GM19455 (cell line): Measurements from ENCODE around the gene NSD1.

ENCODE experiments used
- ATAC-seq: cut with Tn5 transposase; IDR thresholded peaks from one replicate; pipeline ENCODE4 v1.9.1; 2021; ENCODE audit not compliant: unreplicated experiment

Gene NSD1

DNA sequence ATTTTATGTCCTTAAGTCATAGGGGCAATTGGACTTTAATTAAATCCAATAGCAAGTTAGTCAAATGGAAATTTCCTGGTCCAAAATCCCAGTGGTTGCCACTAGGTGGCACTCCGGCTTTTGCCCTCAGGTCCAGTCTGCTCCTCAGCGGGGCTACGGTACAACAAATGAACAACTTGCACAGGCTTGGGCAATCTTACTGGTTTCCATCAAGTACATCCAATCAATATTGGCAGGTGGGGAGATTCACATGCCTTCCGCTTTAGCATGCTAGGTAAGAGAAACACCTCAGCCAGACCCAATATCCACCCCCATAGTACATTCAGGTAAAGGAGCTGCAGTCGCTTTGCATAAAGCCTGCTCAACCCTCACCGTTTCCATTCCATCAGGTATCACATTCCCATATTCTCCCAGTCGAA is 184.4 kb downstream of the NSD1 start:
- ATAC-seq, result no peak

- no peak for ATAC-seq
Observed at GRCh38 chr5:177319913-177320588, 186.5 kb downstream of the NSD1 start.

DNA sequence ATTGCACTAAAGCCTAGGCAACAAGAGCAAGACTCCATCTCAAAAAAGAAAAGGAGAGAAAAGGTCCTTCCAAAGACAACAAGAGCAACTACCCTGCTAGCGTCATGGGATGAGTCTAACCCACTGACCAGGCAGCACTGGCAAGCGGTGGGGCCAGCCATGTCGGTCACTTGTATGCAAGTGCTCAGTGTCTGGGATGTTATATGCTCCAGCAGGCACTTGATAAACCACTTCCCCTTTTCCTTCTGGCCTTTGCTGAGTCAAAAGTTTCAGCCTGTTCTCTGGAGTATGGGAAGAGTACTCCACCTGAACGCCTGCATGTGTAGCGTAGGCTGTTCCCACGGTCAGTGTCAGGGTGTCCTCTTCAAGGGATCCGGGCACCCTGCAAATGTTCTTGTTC is 187.3 kb downstream of the NSD1 start:
- ATAC-seq, result no peak

DNA sequence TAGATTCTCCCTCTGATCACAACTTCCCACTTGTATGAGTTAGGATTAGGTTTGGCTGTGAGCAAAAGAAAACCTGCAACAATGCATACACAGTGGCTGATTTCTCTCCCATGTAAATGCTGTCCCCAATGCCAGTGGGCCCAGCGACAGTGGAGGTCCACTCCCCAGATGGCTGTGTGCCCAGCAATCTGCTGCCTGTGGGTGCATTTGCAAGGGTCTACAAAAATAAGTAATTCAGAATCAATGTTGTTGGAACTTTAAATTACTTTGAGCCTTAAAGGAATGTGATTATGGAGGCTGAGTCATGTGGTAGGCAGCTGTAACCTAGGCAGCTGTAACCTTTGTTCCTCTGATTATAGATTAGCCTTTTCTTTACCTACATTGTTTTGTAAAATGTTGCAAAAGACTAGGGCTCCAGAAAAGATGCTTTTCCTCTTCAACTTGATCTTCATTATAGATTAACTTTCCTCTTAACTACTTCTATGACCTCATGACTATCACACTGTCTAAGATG is 192.4 kb downstream of the NSD1 start:
- ATAC-seq, result no peak

DNA sequence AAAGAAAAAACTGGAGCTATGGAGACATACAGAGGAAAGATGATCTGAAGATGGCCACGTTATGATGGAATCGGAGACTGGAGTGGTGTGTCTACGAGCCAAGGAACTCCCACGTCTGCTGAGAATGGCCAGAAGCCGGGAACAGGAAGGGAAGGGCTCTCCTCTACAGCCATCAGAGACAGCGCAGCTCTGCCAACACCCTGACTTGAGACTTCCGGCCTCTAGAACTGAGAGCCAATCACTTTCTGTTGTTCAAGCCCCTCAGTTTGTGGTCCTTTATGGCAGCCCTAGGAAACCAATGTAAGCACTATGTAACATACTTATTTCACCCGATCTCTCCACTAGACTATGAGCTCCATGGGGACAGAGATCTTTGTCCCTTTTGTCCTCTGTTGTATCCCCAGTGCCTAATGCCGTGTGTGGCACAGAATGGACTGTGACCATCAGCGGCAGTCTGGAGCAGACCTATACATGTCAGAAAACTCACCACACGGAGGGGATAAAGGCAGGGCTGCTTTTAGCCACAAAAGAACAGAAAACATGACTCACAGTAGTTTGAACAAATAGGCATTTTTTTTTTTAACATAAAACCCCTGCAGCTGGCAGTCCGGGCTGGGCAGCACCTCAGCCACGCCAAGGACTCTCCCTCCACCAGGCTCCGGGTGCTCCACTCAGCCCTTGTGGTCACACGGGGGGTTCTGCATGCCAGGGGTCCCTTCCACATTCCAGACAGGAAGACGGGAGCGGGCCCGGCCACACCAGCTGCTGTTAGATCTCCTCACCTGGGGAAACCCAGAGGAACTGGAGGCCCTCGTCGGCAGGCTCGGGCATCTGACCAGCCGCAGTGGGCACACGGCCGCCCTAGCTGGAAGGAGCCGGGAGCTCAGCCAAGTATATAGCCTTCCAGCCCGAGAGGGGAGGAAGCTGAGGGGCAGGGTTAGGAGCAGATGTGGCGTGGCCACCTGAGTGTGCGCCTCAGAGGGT is 194.3 kb downstream of the NSD1 start:
- no peak for ATAC-seq

DNA sequence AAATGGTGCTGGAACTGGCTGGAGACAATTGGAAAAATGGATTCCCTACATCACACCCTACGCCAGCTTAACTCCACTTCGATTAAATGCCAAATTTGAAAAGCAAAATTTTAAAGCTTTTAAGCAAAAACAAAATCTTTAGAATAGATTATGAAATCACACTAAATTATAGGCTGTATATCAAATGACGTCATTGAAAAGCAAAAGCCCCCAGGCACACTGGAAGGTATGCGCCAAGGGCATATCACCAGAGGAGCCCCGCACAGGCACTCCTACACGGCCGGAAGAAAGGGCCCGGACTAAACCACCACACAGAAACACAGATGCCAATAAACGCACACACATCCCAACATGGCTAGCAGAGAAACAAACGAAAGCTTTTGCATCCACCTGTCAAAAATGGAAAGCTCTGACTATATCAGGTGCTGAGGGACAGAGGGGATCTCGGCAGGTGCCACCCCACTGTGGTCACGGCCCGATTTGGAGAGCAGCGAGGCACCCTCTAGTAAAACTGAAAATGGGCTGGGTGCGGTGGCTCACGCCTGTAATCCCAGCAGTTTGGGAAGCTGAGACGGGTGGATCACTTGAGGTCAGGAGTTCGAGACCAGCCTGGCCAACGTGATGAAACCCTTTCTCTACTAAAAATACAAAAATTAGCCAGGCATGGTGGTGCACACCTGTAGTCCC is 195.1 kb downstream of the NSD1 start:
- no peak for ATAC-seq

DNA sequence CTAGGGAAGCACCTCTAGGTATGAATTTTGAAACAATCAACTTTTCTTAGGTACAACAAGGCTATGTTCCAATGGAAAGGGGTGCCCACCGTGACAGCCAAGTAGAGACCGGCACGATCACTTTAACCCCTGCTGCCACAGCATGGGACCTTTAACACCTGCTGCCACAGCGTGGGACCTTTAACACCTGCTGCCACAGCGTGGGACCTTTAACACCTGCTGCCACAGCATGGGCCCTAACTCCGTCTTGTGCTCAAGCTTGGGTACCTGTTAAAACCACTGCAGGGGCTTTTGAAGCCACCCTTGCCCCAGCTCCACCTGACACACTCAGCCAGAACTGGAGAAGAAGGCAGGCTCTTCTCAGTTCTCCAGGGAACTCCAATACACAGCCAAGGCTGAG is 196.3 kb downstream of the NSD1 start:
- ATAC-seq, result no peak

DNA sequence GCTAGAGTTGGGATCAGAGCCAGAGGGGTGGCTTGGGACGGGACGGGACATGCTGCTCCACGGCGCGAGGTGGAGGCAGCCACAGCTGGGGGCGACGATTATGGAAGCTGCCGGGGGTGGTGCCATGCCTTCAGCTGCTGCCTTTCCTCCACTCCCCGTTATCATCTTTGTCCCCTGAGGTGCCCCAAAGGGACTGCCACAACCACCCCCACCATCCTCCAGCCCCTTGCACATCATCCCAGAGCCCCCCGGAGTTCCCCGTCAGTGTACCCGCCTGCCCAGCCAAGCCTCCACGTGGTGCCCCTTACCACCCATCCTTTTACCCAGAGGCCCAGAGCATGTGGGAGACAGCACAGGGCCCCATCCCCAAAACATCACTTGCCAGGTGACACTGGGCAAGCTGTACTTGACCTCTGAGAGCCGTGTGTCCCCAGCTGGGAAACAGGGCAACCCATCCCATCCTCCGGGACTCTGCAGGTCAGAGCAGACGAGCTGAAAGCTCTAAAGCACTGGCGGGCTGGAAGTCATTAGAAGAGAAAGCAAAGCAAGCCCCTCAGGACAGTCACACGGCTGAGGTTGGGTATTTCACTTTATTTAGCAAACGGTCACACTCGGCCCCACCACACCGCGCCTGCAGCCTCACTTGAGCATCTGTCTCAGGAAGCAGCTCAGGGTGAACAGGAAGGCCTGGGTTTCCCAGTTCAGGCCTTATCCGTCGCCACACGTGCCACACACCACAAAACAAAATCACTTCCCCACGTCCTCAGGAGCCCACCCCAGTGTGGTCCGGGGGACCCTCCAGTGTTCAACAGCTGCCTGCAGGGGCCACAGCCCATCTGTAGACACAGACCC is 197.6 kb downstream of the NSD1 start:
- ATAC-seq, result no peak

DNA sequence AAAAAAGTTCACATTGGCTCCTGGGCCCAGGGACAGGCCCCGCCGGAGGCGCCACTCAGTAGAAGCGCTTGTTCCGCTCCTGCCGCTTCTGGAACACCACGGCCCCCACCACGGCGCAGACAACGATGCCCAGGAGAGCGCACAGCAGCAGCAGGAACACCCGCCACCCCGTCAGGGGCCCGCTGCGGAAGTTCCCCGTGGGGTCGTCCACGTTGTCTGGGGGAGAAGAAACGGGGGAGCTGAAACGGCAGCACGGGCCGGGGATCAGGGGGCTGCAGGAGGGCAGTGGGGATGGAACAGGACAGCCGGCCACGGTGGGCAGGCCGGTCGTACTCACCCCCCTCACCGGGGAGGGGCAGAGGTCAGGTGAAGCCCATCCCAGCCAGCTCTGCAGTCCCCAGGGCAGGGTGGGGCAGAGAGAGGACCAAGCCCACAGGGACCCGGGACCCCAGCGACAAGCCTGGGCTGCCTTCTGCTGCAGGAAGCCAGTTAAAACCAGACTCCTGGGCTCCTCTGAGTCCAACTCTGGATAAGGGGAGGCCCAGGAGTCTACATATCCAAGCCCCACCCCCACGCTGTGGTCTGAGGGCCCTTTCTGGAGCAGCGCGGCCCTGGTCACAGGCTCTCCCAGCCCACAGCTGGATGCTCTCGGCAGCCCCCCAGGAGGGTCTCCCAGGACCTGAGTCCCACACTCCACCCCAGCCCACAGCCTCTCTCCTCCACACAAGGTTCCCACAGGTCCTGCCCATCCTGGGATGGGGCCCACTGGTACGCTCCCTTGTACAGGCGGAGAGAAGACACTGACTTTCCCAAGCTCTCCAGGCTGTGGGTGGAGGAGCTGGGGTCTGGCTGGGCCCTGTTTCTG is 198.7 kb downstream of the NSD1 start:
- ATAC-seq, result no peak

- ATAC-seq, result no peak
Observed at GRCh38 chr5:177332896-177333260, 199.3 kb downstream of the NSD1 start.

DNA sequence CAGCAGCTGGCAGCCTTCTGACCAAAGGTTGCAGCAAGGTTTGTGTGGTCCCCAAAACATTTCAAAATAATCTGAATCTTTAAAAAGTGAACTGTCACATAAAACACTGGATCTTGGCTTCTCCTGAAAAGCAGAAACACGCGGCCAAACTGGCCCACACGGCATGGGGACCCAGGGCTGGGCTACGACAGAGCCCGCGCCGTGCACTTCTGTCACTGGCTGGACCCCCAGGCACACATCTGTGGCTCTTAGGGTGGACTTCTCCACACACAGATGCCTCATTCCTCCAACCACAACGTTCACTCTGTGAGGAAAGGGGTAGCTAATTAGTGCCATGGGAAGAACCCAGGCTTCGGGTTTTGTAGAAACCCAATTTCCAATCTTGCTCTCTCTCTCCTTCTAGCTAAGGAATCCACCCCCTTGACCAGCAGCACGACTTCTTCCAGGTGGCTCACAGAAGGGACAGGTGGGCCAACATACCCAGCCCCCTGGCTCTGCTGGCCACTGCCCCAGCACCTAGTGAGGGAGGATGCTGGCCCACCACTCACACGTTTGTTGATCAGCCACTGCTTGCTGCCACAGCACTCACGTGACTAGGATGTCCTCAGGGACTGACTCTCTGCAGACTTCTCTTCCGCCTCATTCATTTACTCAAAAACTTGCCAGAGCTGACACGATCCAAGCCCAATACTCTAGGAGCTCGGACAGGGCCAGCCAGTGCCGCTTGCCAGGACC is 200.0 kb downstream of the NSD1 start:
- ATAC-seq, result no peak

DNA sequence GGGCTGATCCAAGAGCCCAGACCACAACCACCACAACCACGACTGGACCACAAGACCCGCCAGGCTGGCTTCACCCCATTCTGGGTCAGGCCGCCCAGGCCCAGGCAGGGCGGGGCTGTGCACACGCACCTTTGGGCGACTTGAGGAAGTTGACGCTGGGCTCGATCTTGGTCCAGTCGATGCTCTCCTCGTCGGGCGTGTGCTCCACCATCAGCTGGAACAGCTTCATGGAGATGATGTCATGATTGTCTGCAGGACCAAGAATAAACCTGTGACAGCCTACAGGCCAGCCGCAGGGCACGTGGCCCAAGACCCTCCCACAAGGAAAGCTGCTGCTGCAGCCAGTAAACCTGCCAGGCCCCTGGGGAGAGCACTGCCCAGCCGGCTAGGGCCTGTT is 200.6 kb downstream of the NSD1 start:
- no peak for ATAC-seq

DNA sequence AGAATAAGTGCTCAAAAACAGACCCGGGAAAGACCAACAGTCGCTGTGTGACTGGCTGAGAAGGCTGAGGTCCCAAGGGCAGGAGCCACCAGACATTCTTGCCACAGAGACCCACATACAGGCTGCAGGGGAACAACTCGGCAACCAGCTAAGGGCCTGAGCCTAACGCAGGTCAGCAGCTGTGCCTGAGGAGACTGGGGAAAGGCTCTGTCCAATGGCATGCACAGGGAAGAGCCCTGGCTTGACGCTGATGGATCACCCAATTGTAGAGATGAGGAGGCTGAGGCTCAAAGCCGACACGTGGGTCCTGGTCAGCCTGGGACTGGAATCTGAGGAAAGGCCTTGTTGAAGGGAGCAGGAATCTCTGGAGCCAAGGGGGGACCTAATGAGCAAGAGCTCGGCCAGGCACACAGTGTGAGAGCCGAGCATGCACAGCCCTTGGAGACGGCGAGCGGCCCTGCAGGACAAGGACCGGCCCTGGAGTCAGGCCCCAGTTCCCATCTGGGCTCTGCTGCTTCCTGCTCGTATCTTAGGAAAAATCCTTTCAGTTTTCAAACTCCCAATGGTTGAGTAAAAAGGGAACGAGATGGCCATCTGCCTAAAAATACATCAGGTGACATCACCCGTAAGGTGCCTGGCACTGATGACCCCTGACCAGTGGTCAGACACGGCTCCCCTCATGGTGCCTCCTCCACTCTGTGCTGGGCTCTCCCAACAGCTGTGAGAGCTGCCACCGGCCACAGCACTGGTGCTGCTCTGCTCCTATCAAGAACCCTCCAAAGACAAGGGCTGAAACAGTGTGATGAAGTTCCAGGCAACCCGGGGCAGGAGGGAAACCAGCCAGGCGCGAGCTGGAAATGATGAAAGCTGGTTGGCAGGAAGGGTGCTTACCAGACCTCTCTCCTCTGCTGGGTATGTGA is 201.5 kb downstream of the NSD1 start:
- no peak for ATAC-seq

- no peak for ATAC-seq
Observed at GRCh38 chr5:177335701-177336065, 202.1 kb downstream of the NSD1 start.

DNA sequence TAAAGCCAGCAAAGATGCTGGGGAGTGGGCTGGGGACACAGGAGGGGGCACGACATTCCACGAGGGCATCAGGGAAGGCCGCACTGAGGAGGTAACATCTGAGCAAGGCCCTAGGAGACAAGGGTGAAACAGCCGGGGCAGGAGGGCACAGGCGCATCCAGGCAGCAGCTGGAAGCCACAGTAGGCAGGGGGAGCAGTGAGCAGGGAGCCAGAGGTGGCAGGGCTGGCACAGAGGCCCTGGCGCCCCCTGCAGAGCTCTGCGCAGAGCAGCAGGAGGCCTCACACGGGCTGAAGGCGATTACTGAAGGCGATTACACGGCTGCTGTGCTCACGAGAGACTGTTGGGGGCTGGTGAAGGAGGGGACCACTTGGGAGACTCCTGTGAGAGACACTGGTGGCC is 202.5 kb downstream of the NSD1 start:
- no peak for ATAC-seq

GRCh38 chr5:177336603-177337494 is 203.3 kb downstream of the NSD1 start:
- no peak for ATAC-seq
